Measurements from ENCODE around the gene TSPAN7. TPM values are rescaled to one million over a fixed set of nuclear protein-coding genes. Genes with fewer than 3 reads are reported as not detected.

TSPAN7 gene
- total RNA-seq, 1 experiment from 2014 or later: 3.5 TPM

GRCh38 chrX:38616904-38617303 lies 55.6 kb downstream of the TSPAN7 start:
- Mint-ChIP-seq H3K4me1 (no peaks in the 10 kb centered on the region), H3K27me3 (ENCODE audit: low read depth) (peaks cover 5% of the 10 kb centered on the region), H3K9me3 (peaks cover 54 to 62% of the 10 kb centered on the region in 2 experiments), H3K4me3 (no peak overlapping the region), H3K27ac (no peak overlapping the region), H3K36me3 (ENCODE audit: insufficient read depth in 1 of 3, low read depth in 3 of 3) (no peaks in the 10 kb centered on the region; a peak in 3 of 7 replicates)
- Histone ChIP-seq H4K91ac (ENCODE audit: insufficient read length, low read depth, low read length) (no peak overlapping the region), H2BK120ac (ENCODE audit: low read depth, low read length, poor library complexity, severe bottlenecking) (no peak overlapping the region), H2BK15ac (ENCODE audit: low read depth, low read length) (no peak overlapping the region), H2AK5ac (ENCODE audit: insufficient read length, low read length) (no peak overlapping the region), H3K9ac (ENCODE audit: extremely low read depth, insufficient read length, low read length) (no peak overlapping the region), H3K14ac (ENCODE audit: insufficient read depth, low read length) (no peak overlapping the region), H4K20me1 (ENCODE audit: control insufficient read depth, insufficient read depth, insufficient read length) (no peaks in the 10 kb centered on the region), H3K9me3 (ENCODE audit: control insufficient read depth, low read depth, low read length) (peaks cover 4% of the 10 kb centered on the region), H4K5ac (ENCODE audit: insufficient read length, low read depth, low read length) (no peak overlapping the region), H3K27ac (ENCODE audit: insufficient read length, low read depth, low read length) (no peak overlapping the region), H3K23me2 (ENCODE audit: insufficient read length, low read depth, low read length, poor library complexity, severe bottlenecking) (no peaks in the 10 kb centered on the region), H2BK20ac (ENCODE audit: low read depth, low read length, poor library complexity, severe bottlenecking) (no peak overlapping the region), H3K27me3 (ENCODE audit: insufficient read depth, low read length) (no peaks in the 10 kb centered on the region), H4K8ac (replicated peaks; ENCODE audit: insufficient read length, low read depth, low read length) (no peak overlapping the region), H3K79me1 (ENCODE audit: insufficient read depth, low read depth, low read length, poor library complexity, severe bottlenecking) (no peaks in the 10 kb centered on the region), H2AFZ (ENCODE audit: low read length) (no peak overlapping the region), H2BK12ac (ENCODE audit: insufficient read length, low read depth, low read length) (no peak overlapping the region), H3K79me2 (ENCODE audit: insufficient read depth, low read length) (no peaks in the 10 kb centered on the region), H2BK5ac (ENCODE audit: insufficient read length, low read length) (no peak overlapping the region), H3T11ph (ENCODE audit: low read length) (no peak overlapping the region), H3K56ac (ENCODE audit: insufficient read length, low read depth, low read length) (no peak overlapping the region), H3K4me1 (ENCODE audit: insufficient read depth, low read length) (peaks cover 2% of the 10 kb centered on the region; the same call in 1 of the 2 replicates), H3K4me2 (ENCODE audit: insufficient read depth, insufficient read length, low read length) (no peak overlapping the region), H3K18ac (ENCODE audit: insufficient read length, low read depth, low read length) (no peak overlapping the region), H3K4ac (ENCODE audit: low read depth, low read length) (no peak overlapping the region), H3K23ac (ENCODE audit: insufficient read length, low read depth, low read length) (no peak overlapping the region)
- TF ChIP-seq, protein P1, sequence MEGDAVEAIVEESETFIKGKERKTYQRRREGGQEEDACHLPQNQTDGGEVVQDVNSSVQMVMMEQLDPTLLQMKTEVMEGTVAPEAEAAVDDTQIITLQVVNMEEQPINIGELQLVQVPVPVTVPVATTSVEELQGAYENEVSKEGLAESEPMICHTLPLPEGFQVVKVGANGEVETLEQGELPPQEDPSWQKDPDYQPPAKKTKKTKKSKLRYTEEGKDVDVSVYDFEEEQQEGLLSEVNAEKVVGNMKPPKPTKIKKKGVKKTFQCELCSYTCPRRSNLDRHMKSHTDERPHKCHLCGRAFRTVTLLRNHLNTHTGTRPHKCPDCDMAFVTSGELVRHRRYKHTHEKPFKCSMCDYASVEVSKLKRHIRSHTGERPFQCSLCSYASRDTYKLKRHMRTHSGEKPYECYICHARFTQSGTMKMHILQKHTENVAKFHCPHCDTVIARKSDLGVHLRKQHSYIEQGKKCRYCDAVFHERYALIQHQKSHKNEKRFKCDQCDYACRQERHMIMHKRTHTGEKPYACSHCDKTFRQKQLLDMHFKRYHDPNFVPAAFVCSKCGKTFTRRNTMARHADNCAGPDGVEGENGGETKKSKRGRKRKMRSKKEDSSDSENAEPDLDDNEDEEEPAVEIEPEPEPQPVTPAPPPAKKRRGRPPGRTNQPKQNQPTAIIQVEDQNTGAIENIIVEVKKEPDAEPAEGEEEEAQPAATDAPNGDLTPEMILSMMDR (conservative IDR thresholded peaks at IDR 0.05): no peak
- WGBS (ENCODE audit: extremely low coverage, insufficient read length, low lambda C conversion rate): no CpG with 5 or more reads among the region's 6 CpGs
- no peak for DNase-seq

Measured in H9 (cell line).